SKM-1 treated with dmso at 0.1 percent for 144 hours (cell line): ENCODE measurements around the gene CERT1.
A peak's percentile ranks its signal among the peaks of the same experiment; 100 is the strongest.
"Not testable (repeated sequence)": the region's sequence is repeated elsewhere in the genome, so short reads cannot be mapped to it uniquely, and the experiment has no call there.

ENCODE experiments used
- DNase-seq: peaks from one replicate; lab custom pipeline; 2025; ENCODE audit not compliant: unreplicated experiment; lab: John Stamatoyannopoulos, UW

The CERT1 gene

GRCh38 chr5:75524591-75524990, 13.2 kb upstream of the CERT1 start:
- DNase-seq = no peak

GRCh38 chr5:75524071-75524470, 12.6 kb upstream of the CERT1 start:
- DNase-seq = peak; percentile 53

GRCh38 chr5:75523275-75523674, 11.8 kb upstream of the CERT1 start:
- DNase-seq = no peak

- no peak for DNase-seq
These were observed 11.1 kb upstream of the CERT1 start for GRCh38 chr5:75522542-75522941.

- no peak for DNase-seq
These were observed 10.6 kb upstream of the CERT1 start for GRCh38 chr5:75522025-75522424.

- no peak for DNase-seq
These were observed 9.8 kb upstream of the CERT1 start for GRCh38 chr5:75521195-75521594.

- DNase-seq = no peak
These were observed 8.3 kb upstream of the CERT1 start for GRCh38 chr5:75519761-75520160.

GRCh38 chr5:75514323-75514722, 2.9 kb upstream of the CERT1 start:
- DNase-seq = no peak

- no peak for DNase-seq
These were observed 2.4 kb upstream of the CERT1 start for GRCh38 chr5:75513841-75514240.

- DNase-seq = peak; percentile 27
These were observed 1.1 kb upstream of the CERT1 start for GRCh38 chr5:75512383-75513074.

- DNase-seq = no peak
These were observed 494 bp downstream of the CERT1 start for GRCh38 chr5:75510836-75511434.

GRCh38 chr5:75510417-75510835, 1.0 kb downstream of the CERT1 start:
- DNase-seq = no peak

GRCh38 chr5:75509956-75510355, 1.5 kb downstream of the CERT1 start:
- DNase-seq = no peak

GRCh38 chr5:75509546-75509945, 1.9 kb downstream of the CERT1 start:
- DNase-seq = peak; percentile 16

- no peak for DNase-seq
These were observed 3.6 kb downstream of the CERT1 start for GRCh38 chr5:75507841-75508240.

GRCh38 chr5:75505112-75505511, 6.3 kb downstream of the CERT1 start:
- DNase-seq = not testable (repeated sequence)

GRCh38 chr5:75498875-75499274, 12.6 kb downstream of the CERT1 start:
- not testable (repeated sequence) for DNase-seq

- no peak for DNase-seq
These were observed 13.1 kb downstream of the CERT1 start for GRCh38 chr5:75498208-75498777.

- no peak for DNase-seq
These were observed 15.4 kb downstream of the CERT1 start for GRCh38 chr5:75496026-75496425.

GRCh38 chr5:75491621-75492020, 19.8 kb downstream of the CERT1 start:
- DNase-seq = no peak

GRCh38 chr5:75489847-75490246, 21.6 kb downstream of the CERT1 start:
- not testable (repeated sequence) for DNase-seq

- no peak for DNase-seq
These were observed 26.8 kb downstream of the CERT1 start for GRCh38 chr5:75484605-75485004.
